ENCODE measurements around the gene NPC2.

- TF ChIP-seq CTCF (IDR thresholded peaks at IDR 0.05 in 8 of 11, conservative IDR thresholded peaks at IDR 0.05 in 3 of 11), result peak in 1 of 11 experiments; percentile 12
- no peak for TF ChIP-seq POLR2A (IDR thresholded peaks at IDR 0.05)
Observed at GRCh38 chr14:74506411-74506851, 13.3 kb upstream of the NPC2 start.
